CD4-positive, alpha-beta T cell treated with Interleukin-1 beta for 1 hour (primary cell): ENCODE data around the gene MVB12B.
"Not testable (repeated sequence)": the region's sequence is repeated elsewhere in the genome, so short reads cannot be mapped to it uniquely, and the experiment has no call there.

ENCODE experiments used
- DNase-seq, 2 donors: peaks; one replicate each; pipeline ENCODE4 v3.0.0-alpha.2; 2020 to 2022

The MVB12B gene

GRCh38 chr9:126457890-126458289 is 131.3 kb downstream of the MVB12B start:
- DNase-seq: no peak

GRCh38 chr9:126459126-126459525 is 132.5 kb downstream of the MVB12B start:
- DNase-seq: no peak

- DNase-seq: no peak
Observed at GRCh38 chr9:126459546-126459945, 132.9 kb downstream of the MVB12B start.

- DNase-seq: no peak
Observed at GRCh38 chr9:126459965-126460843, 133.6 kb downstream of the MVB12B start.

GRCh38 chr9:126461029-126461428 is 134.4 kb downstream of the MVB12B start:
- DNase-seq: no peak

- no peak for DNase-seq
Observed at GRCh38 chr9:126461608-126462007, 135.0 kb downstream of the MVB12B start.

GRCh38 chr9:126462617-126463016 is 136.0 kb downstream of the MVB12B start:
- no peak for DNase-seq

GRCh38 chr9:126463426-126463825 is 136.8 kb downstream of the MVB12B start:
- DNase-seq: no peak

- DNase-seq: no peak
Observed at GRCh38 chr9:126464694-126465441, 138.2 kb downstream of the MVB12B start.

- no peak for DNase-seq
Observed at GRCh38 chr9:126465977-126466376, 139.3 kb downstream of the MVB12B start.

- no peak for DNase-seq
Observed at GRCh38 chr9:126468141-126468825, 141.7 kb downstream of the MVB12B start.

- peak in 1 of 2 donors; percentile 18 for DNase-seq
Observed at GRCh38 chr9:126470241-126470993, 143.8 kb downstream of the MVB12B start.

- peak; percentile 81 to 86 for DNase-seq
Observed at GRCh38 chr9:126471084-126471624, 144.5 kb downstream of the MVB12B start.

GRCh38 chr9:126472198-126472947 is 145.7 kb downstream of the MVB12B start:
- no peak for DNase-seq

GRCh38 chr9:126472948-126473298 is 146.3 kb downstream of the MVB12B start:
- no peak for DNase-seq

GRCh38 chr9:126474206-126474765 is 147.7 kb downstream of the MVB12B start:
- DNase-seq: no peak

GRCh38 chr9:126474786-126475485 is 148.3 kb downstream of the MVB12B start:
- no peak for DNase-seq

GRCh38 chr9:126475933-126476555 is 149.4 kb downstream of the MVB12B start:
- DNase-seq: no peak

GRCh38 chr9:126477432-126477831 is 150.8 kb downstream of the MVB12B start:
- not testable (repeated sequence) for DNase-seq
